ENCODE measurements around the gene PAOX.
"Not testable (repeated sequence)": the region's sequence is repeated elsewhere in the genome, so short reads cannot be mapped to it uniquely, and the experiment has no call there.

The PAOX gene

GRCh38 chr10:133411523-133412380, 32.7 kb downstream of the PAOX start:
- no peak for DNase-seq

GRCh38 chr10:133412381-133412711, 33.3 kb downstream of the PAOX start:
- DNase-seq = no peak

GRCh38 chr10:133414401-133414800, 35.3 kb downstream of the PAOX start:
- DNase-seq = not testable (repeated sequence)

GRCh38 chr10:133415752-133416151, 36.7 kb downstream of the PAOX start:
- no peak for DNase-seq

- no peak for DNase-seq
Observed at GRCh38 chr10:133418289-133418993, 39.4 kb downstream of the PAOX start.

GRCh38 chr10:133419211-133419950, 40.3 kb downstream of the PAOX start:
- DNase-seq = no peak

GRCh38 chr10:133420028-133420427, 41.0 kb downstream of the PAOX start:
- DNase-seq = no peak

GRCh38 chr10:133420579-133420978, 41.5 kb downstream of the PAOX start:
- no peak for DNase-seq

- no peak for DNase-seq
Observed at GRCh38 chr10:133421336-133422222, 42.5 kb downstream of the PAOX start.

GRCh38 chr10:133422223-133422806, 43.3 kb downstream of the PAOX start:
- DNase-seq = no peak

GRCh38 chr10:133422807-133423771, 44.0 kb downstream of the PAOX start:
- no peak for DNase-seq

- DNase-seq = not testable (repeated sequence)
Observed at GRCh38 chr10:133424102-133424501, 45.0 kb downstream of the PAOX start.

- DNase-seq = not testable (repeated sequence)
Observed at GRCh38 chr10:133424601-133425000, 45.5 kb downstream of the PAOX start, which contains the start of gene SPRN. Gene SPRN, minus strand, starts transcription at chr10:133424625. Its CDS starts 944 bp downstream, at chr10:133423681.

- not testable (repeated sequence) for DNase-seq
Observed at GRCh38 chr10:133429571-133429970, 50.5 kb downstream of the PAOX start.

GRCh38 chr10:133431888-133432613, 53.0 kb downstream of the PAOX start:
- DNase-seq = not testable (repeated sequence)

GRCh38 chr10:133432789-133433188, 53.7 kb downstream of the PAOX start:
- DNase-seq = not testable (repeated sequence)

- DNase-seq = no peak
Observed at GRCh38 chr10:133438711-133439273, 59.7 kb downstream of the PAOX start.

- DNase-seq = no peak
Observed at GRCh38 chr10:133439517-133440461, 60.7 kb downstream of the PAOX start.

Measured in midbrain (tissue), 1 donor.